Measurements from ENCODE around the gene POLG2.
A peak's percentile ranks its signal among the peaks of the same experiment; 100 is the strongest.

Gene POLG2

GRCh38 chr17:64520359-64520758, 23.5 kb upstream of the POLG2 start:
- DNase-seq = no peak
- ChIA-PET CTCF (interaction anchor here (0.9 to 1.2 kb wide), 2 partner anchors 30 to 100 kb away, joined by 3 to 4 read pairs; no protein-coding TSS in a partner anchor), POLR2A (interaction anchor here (0.6 to 1.3 kb wide), 4 partner anchors 15 to 482 kb away, joined by 3 to 4 read pairs (median 4); partner anchors contain the start of gene DDX5)
- Histone ChIP-seq H3K27ac (ENCODE audit: insufficient read depth in 1 of 2, low read depth in 1 of 2, low read length in 2 of 2, poor library complexity in 1 of 2, severe bottlenecking in 2 of 2) (no peak overlapping the region), H3K36me3 (ENCODE audit: control insufficient read depth in 4 of 4, insufficient read depth in 4 of 4, low read length in 3 of 4) (peaks cover 16 to 89% (median 54%) of the 10 kb centered on the region in 4 experiments), H3K4me1 (ENCODE audit: control extremely low read depth in 1 of 4, control insufficient read depth in 4 of 4, insufficient read depth in 4 of 4, low read length in 3 of 4) (no peaks in the 10 kb centered on the region), H3K27me3 (replicated peaks in 2 of 5; ENCODE audit: control insufficient read depth in 4 of 5, insufficient read depth in 5 of 5, low read length in 4 of 5) (no peaks in the 10 kb centered on the region), H3K4me3 (ENCODE audit: control insufficient read depth in 1 of 7, extremely low read depth in 1 of 7, insufficient read depth in 4 of 7, low read depth in 2 of 7, low read length in 6 of 7) (no peak overlapping the region), H3K9me3 (ENCODE audit: control extremely low read depth in 1 of 5, control insufficient read depth in 4 of 5, insufficient read depth in 2 of 5, low read depth in 1 of 5, low read length in 4 of 5) (no peaks in the 10 kb centered on the region)
- 100% methylated on average over 3 of the region's 6 CpGs for WGBS (ENCODE audit: insufficient coverage)

GRCh38 chr17:64519601-64520000, 22.7 kb upstream of the POLG2 start:
- ChIA-PET POLR2A (interaction anchor here (0.6 to 0.9 kb wide), 2 partner anchors 43 to 481 kb away, joined by 3 to 4 read pairs; no protein-coding TSS in a partner anchor), CTCF (interaction anchor here (1.1 to 1.4 kb wide), 3 partner anchors 96 to 100 kb away, joined by 3 to 4 read pairs (median 3); no protein-coding TSS in a partner anchor)
- no peak overlapping the region for H3K27ac ChIP-seq (ENCODE audit: insufficient read depth in 1 of 2, low read depth in 1 of 2, low read length in 2 of 2, poor library complexity in 1 of 2, severe bottlenecking in 2 of 2)
- WGBS (ENCODE audit: insufficient coverage) = 97% methylated on average over 5 of the region's 6 CpGs
- H3K27me3 ChIP-seq (replicated peaks in 2 of 5; ENCODE audit: control insufficient read depth in 4 of 5, insufficient read depth in 5 of 5, low read length in 4 of 5) = no peaks in the 10 kb centered on the region
- peaks cover 14 to 89% (median 53%) of the 10 kb centered on the region in 4 experiments for H3K36me3 ChIP-seq (ENCODE audit: control insufficient read depth in 4 of 4, insufficient read depth in 4 of 4, low read length in 3 of 4)
- no peaks in the 10 kb centered on the region for H3K4me1 ChIP-seq (ENCODE audit: control extremely low read depth in 1 of 4, control insufficient read depth in 4 of 4, insufficient read depth in 4 of 4, low read length in 3 of 4)
- no peaks in the 10 kb centered on the region for H3K9me3 ChIP-seq (ENCODE audit: control extremely low read depth in 1 of 5, control insufficient read depth in 4 of 5, insufficient read depth in 2 of 5, low read depth in 1 of 5, low read length in 4 of 5)
- no peak overlapping the region for H3K4me3 ChIP-seq (ENCODE audit: control insufficient read depth in 1 of 7, extremely low read depth in 1 of 7, insufficient read depth in 4 of 7, low read depth in 2 of 7, low read length in 6 of 7)
- DNase-seq = no peak

GRCh38 chr17:64515829-64516228, 19.0 kb upstream of the POLG2 start:
- no peaks in the 10 kb centered on the region for H3K27me3 ChIP-seq (replicated peaks in 2 of 5; ENCODE audit: control insufficient read depth in 4 of 5, insufficient read depth in 5 of 5, low read length in 4 of 5)
- 83% methylated on average over 1 of the region's 1 CpG for WGBS (ENCODE audit: insufficient coverage)
- no peaks in the 10 kb centered on the region for H3K4me1 ChIP-seq (ENCODE audit: control extremely low read depth in 1 of 4, control insufficient read depth in 4 of 4, insufficient read depth in 4 of 4, low read length in 3 of 4)
- no peak for DNase-seq
- ChIA-PET POLR2A (interaction anchor here (1.0 to 2.3 kb wide), 2 partner anchors 9 to 11 kb away, joined by 3 to 13 read pairs; partner anchors contain the start of genes CEP95 and DDX5), CTCF (interaction anchor here (1.1 kb wide), 1 partner anchor 8 kb away, joined by 3 read pairs; no protein-coding TSS in a partner anchor)
- no peaks in the 10 kb centered on the region for H3K9me3 ChIP-seq (ENCODE audit: control extremely low read depth in 1 of 5, control insufficient read depth in 4 of 5, insufficient read depth in 2 of 5, low read depth in 1 of 5, low read length in 4 of 5)
- peaks cover 23 to 85% (median 55%) of the 10 kb centered on the region in 4 experiments for H3K36me3 ChIP-seq (ENCODE audit: control insufficient read depth in 4 of 4, insufficient read depth in 4 of 4, low read length in 3 of 4)
- H3K4me3 ChIP-seq (ENCODE audit: control insufficient read depth in 1 of 7, extremely low read depth in 1 of 7, insufficient read depth in 4 of 7, low read depth in 2 of 7, low read length in 6 of 7) = no peak overlapping the region
- no peak overlapping the region for H3K27ac ChIP-seq (ENCODE audit: insufficient read depth in 1 of 2, low read depth in 1 of 2, low read length in 2 of 2, poor library complexity in 1 of 2, severe bottlenecking in 2 of 2)

DNA sequence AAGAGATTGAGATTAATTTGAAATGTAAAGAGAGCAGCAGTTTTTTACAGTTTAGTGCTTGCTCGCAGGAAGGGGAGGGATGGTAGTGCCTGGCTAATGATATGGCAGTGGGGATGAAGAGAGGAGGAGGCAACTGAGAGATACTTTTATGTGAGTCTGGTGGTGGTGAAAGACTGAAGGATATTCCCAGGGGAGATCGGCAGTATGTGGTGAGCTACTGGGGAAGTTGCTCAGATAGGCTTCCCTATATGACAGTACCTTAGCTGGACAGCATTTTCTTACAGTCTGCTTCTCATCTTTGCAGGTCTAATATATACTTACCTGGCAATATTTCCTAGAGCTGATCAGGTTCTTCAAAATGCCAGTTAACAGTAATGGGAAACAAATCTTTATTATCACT, 18.6 kb upstream of the POLG2 start:
- 94% methylated on average over 2 of the region's 2 CpGs for WGBS (ENCODE audit: insufficient coverage)
- Histone ChIP-seq H3K4me1 (ENCODE audit: control extremely low read depth in 1 of 4, control insufficient read depth in 4 of 4, insufficient read depth in 4 of 4, low read length in 3 of 4) (no peaks in the 10 kb centered on the region), H3K9me3 (ENCODE audit: control extremely low read depth in 1 of 5, control insufficient read depth in 4 of 5, insufficient read depth in 2 of 5, low read depth in 1 of 5, low read length in 4 of 5) (no peaks in the 10 kb centered on the region), H3K36me3 (ENCODE audit: control insufficient read depth in 4 of 4, insufficient read depth in 4 of 4, low read length in 3 of 4) (peaks cover 23 to 84% (median 53%) of the 10 kb centered on the region in 4 experiments), H3K4me3 (ENCODE audit: control insufficient read depth in 1 of 7, extremely low read depth in 1 of 7, insufficient read depth in 4 of 7, low read depth in 2 of 7, low read length in 6 of 7) (no peak overlapping the region), H3K27me3 (replicated peaks in 2 of 5; ENCODE audit: control insufficient read depth in 4 of 5, insufficient read depth in 5 of 5, low read length in 4 of 5) (no peaks in the 10 kb centered on the region), H3K27ac (ENCODE audit: insufficient read depth in 1 of 2, low read depth in 1 of 2, low read length in 2 of 2, poor library complexity in 1 of 2, severe bottlenecking in 2 of 2) (no peak overlapping the region)
- ChIA-PET POLR2A (interaction anchor here (1.0 kb wide), 1 partner anchor 10 kb away, joined by 3 read pairs; no protein-coding TSS in a partner anchor), CTCF (interaction anchor here (1.1 kb wide), 1 partner anchor 8 kb away, joined by 3 read pairs; no protein-coding TSS in a partner anchor)
- no peak for DNase-seq

DNA sequence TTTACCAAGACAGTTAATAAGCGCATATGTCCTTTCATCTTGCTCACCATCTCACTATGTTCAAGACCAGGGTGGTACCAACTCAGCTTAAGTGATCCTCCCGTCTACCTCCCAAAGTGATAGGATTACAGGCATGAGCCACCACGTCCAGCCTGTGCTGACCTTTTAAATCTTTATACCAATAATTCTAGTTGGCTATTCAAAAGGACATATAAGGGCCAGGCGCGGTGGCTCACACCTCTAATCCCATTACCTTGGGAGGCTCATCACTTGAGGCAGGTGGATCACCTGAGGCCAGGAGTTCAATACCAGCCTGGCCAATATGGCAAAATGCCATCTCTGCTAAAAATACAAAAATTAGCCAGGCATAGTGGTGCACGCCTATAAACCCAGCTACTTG, 12.3 kb upstream of the POLG2 start:
- H3K4me1 ChIP-seq (ENCODE audit: control extremely low read depth in 1 of 4, control insufficient read depth in 4 of 4, insufficient read depth in 4 of 4, low read length in 3 of 4) = peaks cover 11 to 23% (median 18%) of the 10 kb centered on the region in 4 experiments
- ChIA-PET CTCF (interaction anchor here (1.2 to 1.7 kb wide), 2 partner anchors 89 to 141 kb away, joined by 4 to 5 read pairs; no protein-coding TSS in a partner anchor), POLR2A (no interaction called here)
- H3K27ac ChIP-seq (ENCODE audit: insufficient read depth in 1 of 2, low read depth in 1 of 2, low read length in 2 of 2, poor library complexity in 1 of 2, severe bottlenecking in 2 of 2) = no peak overlapping the region
- H3K9me3 ChIP-seq (ENCODE audit: control extremely low read depth in 1 of 5, control insufficient read depth in 4 of 5, insufficient read depth in 2 of 5, low read depth in 1 of 5, low read length in 4 of 5) = no peaks in the 10 kb centered on the region
- H3K27me3 ChIP-seq (replicated peaks in 2 of 5; ENCODE audit: control insufficient read depth in 4 of 5, insufficient read depth in 5 of 5, low read length in 4 of 5) = no peaks in the 10 kb centered on the region
- WGBS (ENCODE audit: insufficient coverage) = 96% methylated on average over 6 of the region's 6 CpGs
- peaks cover 11 to 48% (median 38%) of the 10 kb centered on the region in 4 experiments for H3K36me3 ChIP-seq (ENCODE audit: control insufficient read depth in 4 of 4, insufficient read depth in 4 of 4, low read length in 3 of 4)
- no peak for DNase-seq
- no peak overlapping the region for H3K4me3 ChIP-seq (ENCODE audit: control insufficient read depth in 1 of 7, extremely low read depth in 1 of 7, insufficient read depth in 4 of 7, low read depth in 2 of 7, low read length in 6 of 7)

GRCh38 chr17:64508683-64509082, 11.8 kb upstream of the POLG2 start:
- Histone ChIP-seq H3K9me3 (ENCODE audit: control extremely low read depth in 1 of 5, control insufficient read depth in 4 of 5, insufficient read depth in 2 of 5, low read depth in 1 of 5, low read length in 4 of 5) (no peaks in the 10 kb centered on the region), H3K27me3 (replicated peaks in 2 of 5; ENCODE audit: control insufficient read depth in 4 of 5, insufficient read depth in 5 of 5, low read length in 4 of 5) (no peaks in the 10 kb centered on the region), H3K4me3 (ENCODE audit: control insufficient read depth in 1 of 7, extremely low read depth in 1 of 7, insufficient read depth in 4 of 7, low read depth in 2 of 7, low read length in 6 of 7) (peak overlapping the region in 3 of 7 experiments; percentile 98 to 100 (median 100)), H3K27ac (ENCODE audit: insufficient read depth in 1 of 2, low read depth in 1 of 2, low read length in 2 of 2, poor library complexity in 1 of 2, severe bottlenecking in 2 of 2) (no peak overlapping the region), H3K36me3 (ENCODE audit: control insufficient read depth in 4 of 4, insufficient read depth in 4 of 4, low read length in 3 of 4) (peaks cover 14 to 49% (median 40%) of the 10 kb centered on the region in 4 experiments), H3K4me1 (ENCODE audit: control extremely low read depth in 1 of 4, control insufficient read depth in 4 of 4, insufficient read depth in 4 of 4, low read length in 3 of 4) (peaks cover 16 to 28% (median 21%) of the 10 kb centered on the region in 4 experiments)
- POLR2A ChIA-PET = no interaction called here
- DNase-seq = no peak
- whole genome bisulfite sequencing (ENCODE audit: insufficient coverage) = 80% methylated on average over 1 of the region's 2 CpGs
- CTCF ChIA-PET = interaction anchor here (1.2 to 1.7 kb wide), 2 partner anchors 89 to 141 kb away, joined by 4 to 5 read pairs; no protein-coding TSS in a partner anchor

GRCh38 chr17:64507413-64507782, 10.5 kb upstream of the POLG2 start:
- H3K4me3 ChIP-seq (ENCODE audit: control insufficient read depth in 1 of 7, extremely low read depth in 1 of 7, insufficient read depth in 4 of 7, low read depth in 2 of 7, low read length in 6 of 7) = peak overlapping the region; percentile 98 to 100 (median 100)
- ChIA-PET CTCF (interaction anchor here (0.8 to 7.0 kb wide), 8 partner anchors 9 to 87 kb away, joined by 3 to 55 read pairs (median 4); partner anchors contain the start of gene POLG2), POLR2A (interaction anchor here (0.5 to 3.7 kb wide), 5 partner anchors 9 to 171 kb away, joined by 3 to 55 read pairs (median 3); partner anchors contain the start of gene POLG2)
- H3K27ac ChIP-seq (ENCODE audit: insufficient read depth in 1 of 2, low read depth in 1 of 2, low read length in 2 of 2, poor library complexity in 1 of 2, severe bottlenecking in 2 of 2) = peak overlapping the region; percentile 99
- H3K4me1 ChIP-seq (ENCODE audit: control extremely low read depth in 1 of 4, control insufficient read depth in 4 of 4, insufficient read depth in 4 of 4, low read length in 3 of 4) = peaks cover 16 to 29% (median 23%) of the 10 kb centered on the region in 4 experiments
- WGBS (ENCODE audit: insufficient coverage) = 0% methylated on average over 8 of the region's 13 CpGs
- peaks cover 20 to 52% (median 44%) of the 10 kb centered on the region in 4 experiments for H3K36me3 ChIP-seq (ENCODE audit: control insufficient read depth in 4 of 4, insufficient read depth in 4 of 4, low read length in 3 of 4)
- no peaks in the 10 kb centered on the region for H3K27me3 ChIP-seq (replicated peaks in 2 of 5; ENCODE audit: control insufficient read depth in 4 of 5, insufficient read depth in 5 of 5, low read length in 4 of 5)
- no peaks in the 10 kb centered on the region for H3K9me3 ChIP-seq (ENCODE audit: control extremely low read depth in 1 of 5, control insufficient read depth in 4 of 5, insufficient read depth in 2 of 5, low read depth in 1 of 5, low read length in 4 of 5)
- DNase-seq = peak; percentile 72 to 91 (median 87)
